ENCODE data around the gene ZNF195.

The ZNF195 gene

DNA sequence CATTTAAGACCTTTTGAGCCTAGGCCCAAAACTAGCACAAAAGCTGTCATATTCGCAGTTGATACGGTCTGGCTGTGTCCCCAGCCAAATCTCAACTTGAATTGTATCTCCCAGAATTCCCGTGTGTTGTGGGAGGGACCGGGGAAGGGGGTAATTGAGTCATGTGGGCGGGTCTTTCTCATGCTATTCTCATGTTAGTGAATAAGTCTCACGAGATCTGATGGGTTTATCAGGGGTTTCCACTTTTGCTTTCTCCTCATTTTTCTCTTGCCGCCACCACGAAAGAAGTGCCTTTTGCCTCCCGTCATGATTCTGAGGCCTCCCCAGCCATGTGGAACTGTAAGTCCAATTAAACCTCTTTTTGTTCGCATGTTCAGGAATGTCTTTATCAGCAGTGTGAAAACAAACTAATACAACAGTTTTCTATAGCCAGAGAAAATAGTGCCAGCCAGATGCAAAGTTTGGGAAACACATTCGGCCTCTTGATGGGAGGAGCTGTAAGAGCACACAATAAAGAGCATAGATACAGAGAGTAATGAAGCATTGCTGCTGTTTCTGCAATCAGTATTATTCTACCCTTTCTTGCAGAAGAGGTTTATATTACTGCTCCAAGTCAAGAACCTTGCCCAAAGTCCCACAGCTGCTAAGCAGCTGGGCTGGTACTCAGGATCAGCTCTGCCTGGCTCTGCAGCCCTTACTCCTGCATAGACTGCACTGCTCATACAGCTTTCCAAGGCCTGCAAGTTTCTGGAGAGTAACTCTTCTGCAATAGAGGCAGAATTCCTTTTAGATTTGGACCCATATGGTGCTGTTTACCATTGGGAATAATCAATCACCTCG lies 2.0 kb upstream of the ZNF195 start:
- H3K4me1 ChIP-seq (ENCODE audit: control insufficient read depth in 5 of 5, insufficient read depth in 5 of 5, low read length in 5 of 5), result peaks cover 2 to 51% (median 36%) of the 10 kb centered on the region in 5 donors
- H3K4me3 ChIP-seq (ENCODE audit: low read depth in 1 of 5, low read length in 5 of 5), result peak overlapping the region; percentile 44 to 73 (median 57)
- peak overlapping the region in 3 of 5 donors; percentile 43 to 82 (median 54) for H3K9ac ChIP-seq (ENCODE audit: low read length in 5 of 5)
- H3K36me3 ChIP-seq (ENCODE audit: control insufficient read depth in 5 of 5, insufficient read depth in 5 of 5, low read length in 5 of 5), result peaks cover 11 to 26% (median 18%) of the 10 kb centered on the region in 5 donors
- H3K27me3 ChIP-seq (ENCODE audit: control insufficient read depth in 5 of 5, insufficient read depth in 4 of 5, low read length in 5 of 5), result no peaks in the 10 kb centered on the region
- peak overlapping the region; percentile 84 for H3K27ac ChIP-seq (ENCODE audit: low read depth, low read length)
- H3K9me3 ChIP-seq (ENCODE audit: control insufficient read depth in 5 of 5, low read length in 5 of 5), result no peaks in the 10 kb centered on the region

DNA sequence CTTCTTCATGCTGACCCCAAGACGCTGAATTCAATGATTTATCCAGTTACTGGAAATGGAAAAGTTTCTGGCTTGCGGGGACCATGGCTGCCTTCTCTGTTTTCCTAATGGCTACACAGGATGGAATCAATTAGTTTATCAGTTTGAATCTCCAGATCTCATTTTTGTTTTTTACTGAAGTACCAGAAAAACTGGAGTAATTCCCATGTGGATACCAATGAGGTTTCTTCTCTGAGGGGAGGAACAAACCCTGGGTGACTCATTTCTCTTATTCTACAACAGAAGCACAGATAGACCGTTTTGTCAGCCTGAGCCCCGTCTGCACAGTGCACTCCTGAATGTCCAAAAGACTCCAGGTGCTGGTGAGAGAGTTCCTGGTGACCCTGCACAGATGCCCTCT lies 3.4 kb downstream of the ZNF195 start:
- H3K27ac ChIP-seq (ENCODE audit: low read depth, low read length), result no peak overlapping the region
- peaks cover 0 to 30% (median 29%) of the 10 kb centered on the region in 5 donors for H3K4me1 ChIP-seq (ENCODE audit: control insufficient read depth in 5 of 5, insufficient read depth in 5 of 5, low read length in 5 of 5)
- H3K36me3 ChIP-seq (ENCODE audit: control insufficient read depth in 5 of 5, insufficient read depth in 5 of 5, low read length in 5 of 5), result peaks cover 10 to 28% (median 14%) of the 10 kb centered on the region in 5 donors
- H3K9ac ChIP-seq (ENCODE audit: low read length in 5 of 5), result no peak overlapping the region
- H3K9me3 ChIP-seq (ENCODE audit: control insufficient read depth in 5 of 5, low read length in 5 of 5), result no peaks in the 10 kb centered on the region
- H3K4me3 ChIP-seq (ENCODE audit: low read depth in 1 of 5, low read length in 5 of 5), result no peak overlapping the region
- no peaks in the 10 kb centered on the region for H3K27me3 ChIP-seq (ENCODE audit: control insufficient read depth in 5 of 5, insufficient read depth in 4 of 5, low read length in 5 of 5)

DNA sequence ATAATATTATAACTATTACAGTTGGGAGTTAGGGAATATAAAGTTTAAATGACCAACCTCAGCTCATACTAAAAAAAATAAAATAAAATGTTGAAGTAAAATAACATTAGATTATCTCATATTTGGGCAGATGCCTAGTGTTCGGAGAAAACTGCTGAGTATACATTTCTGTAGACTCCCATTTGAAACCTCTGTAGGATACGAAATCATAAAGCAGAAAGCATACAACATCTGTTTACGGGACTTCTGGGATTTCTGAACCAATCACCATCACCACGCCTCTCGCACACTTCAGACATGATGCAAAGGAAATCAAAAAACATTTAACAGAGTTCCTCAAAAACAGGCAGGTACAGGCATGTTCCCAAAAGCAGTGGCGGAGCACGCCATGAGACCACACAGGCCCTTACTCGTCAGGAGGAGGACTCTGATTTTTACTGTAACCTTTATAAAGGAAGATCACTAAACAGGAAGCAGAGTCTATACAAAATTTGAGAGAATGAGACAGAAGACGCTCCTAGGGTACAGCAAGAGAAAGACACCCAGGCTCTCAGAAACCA lies 8.6 kb downstream of the ZNF195 start:
- no peak overlapping the region for H3K4me3 ChIP-seq (ENCODE audit: low read depth in 1 of 5, low read length in 5 of 5)
- H3K36me3 ChIP-seq (ENCODE audit: control insufficient read depth in 5 of 5, insufficient read depth in 5 of 5, low read length in 5 of 5), result peaks cover 39 to 64% (median 47%) of the 10 kb centered on the region in 5 donors
- H3K4me1 ChIP-seq (ENCODE audit: control insufficient read depth in 5 of 5, insufficient read depth in 5 of 5, low read length in 5 of 5), result peaks cover 0 to 1% (median 0%) of the 10 kb centered on the region in 5 donors
- no peak overlapping the region for H3K27ac ChIP-seq (ENCODE audit: low read depth, low read length)
- H3K9me3 ChIP-seq (ENCODE audit: control insufficient read depth in 5 of 5, low read length in 5 of 5), result no peaks in the 10 kb centered on the region
- H3K27me3 ChIP-seq (ENCODE audit: control insufficient read depth in 5 of 5, insufficient read depth in 4 of 5, low read length in 5 of 5), result no peaks in the 10 kb centered on the region
- no peak overlapping the region for H3K9ac ChIP-seq (ENCODE audit: low read length in 5 of 5)

DNA sequence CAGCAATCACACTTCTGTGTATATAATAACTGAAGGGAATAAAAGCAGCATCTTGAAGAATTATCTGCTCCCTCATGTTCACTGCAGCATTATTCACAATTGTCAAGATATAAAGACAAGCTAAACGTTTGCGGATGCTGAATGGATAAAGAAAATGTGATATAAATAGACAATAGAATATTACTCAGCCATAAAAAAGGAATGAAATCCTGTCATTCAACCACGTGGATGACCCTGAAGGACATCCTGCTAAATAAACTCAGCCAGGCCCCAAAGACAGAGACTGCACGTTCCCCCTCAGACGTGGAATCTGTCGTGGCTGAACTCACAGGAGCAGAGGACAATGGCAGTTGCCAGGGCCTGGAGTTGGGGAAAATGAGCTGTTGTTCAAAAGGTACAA lies 9.6 kb downstream of the ZNF195 start:
- no peak overlapping the region for H3K9ac ChIP-seq (ENCODE audit: low read length in 5 of 5)
- H3K9me3 ChIP-seq (ENCODE audit: control insufficient read depth in 5 of 5, low read length in 5 of 5), result no peaks in the 10 kb centered on the region
- peaks cover 46 to 68% (median 55%) of the 10 kb centered on the region in 5 donors for H3K36me3 ChIP-seq (ENCODE audit: control insufficient read depth in 5 of 5, insufficient read depth in 5 of 5, low read length in 5 of 5)
- no peaks in the 10 kb centered on the region for H3K27me3 ChIP-seq (ENCODE audit: control insufficient read depth in 5 of 5, insufficient read depth in 4 of 5, low read length in 5 of 5)
- H3K4me3 ChIP-seq (ENCODE audit: low read depth in 1 of 5, low read length in 5 of 5), result no peak overlapping the region
- H3K4me1 ChIP-seq (ENCODE audit: control insufficient read depth in 5 of 5, insufficient read depth in 5 of 5, low read length in 5 of 5), result no peaks in the 10 kb centered on the region
- H3K27ac ChIP-seq (ENCODE audit: low read depth, low read length), result no peak overlapping the region

DNA sequence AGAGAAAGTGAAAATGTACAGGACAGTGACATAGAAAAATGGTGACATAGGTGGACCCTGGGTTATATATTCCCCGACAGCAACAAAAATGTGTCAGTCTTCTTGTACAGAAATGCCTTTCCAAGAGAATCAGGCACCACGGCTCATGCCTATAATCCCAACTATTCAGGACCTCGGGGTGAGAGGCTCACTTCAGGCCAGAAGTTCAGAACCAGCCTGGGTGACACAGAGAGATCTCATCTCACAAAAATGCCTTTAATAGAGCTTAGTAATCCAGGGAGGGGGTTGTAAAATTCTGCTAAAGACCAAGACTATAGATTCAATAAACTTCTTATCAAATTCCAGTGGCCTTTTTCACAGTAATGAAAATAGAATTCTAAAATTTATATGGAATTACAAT lies 10.7 kb downstream of the ZNF195 start:
- Histone ChIP-seq H3K9ac (ENCODE audit: low read length in 5 of 5) (no peak overlapping the region), H3K9me3 (ENCODE audit: control insufficient read depth in 5 of 5, low read length in 5 of 5) (peaks cover 0 to 5% (median 0%) of the 10 kb centered on the region in 5 donors), H3K27me3 (ENCODE audit: control insufficient read depth in 5 of 5, insufficient read depth in 4 of 5, low read length in 5 of 5) (no peaks in the 10 kb centered on the region), H3K4me1 (ENCODE audit: control insufficient read depth in 5 of 5, insufficient read depth in 5 of 5, low read length in 5 of 5) (no peaks in the 10 kb centered on the region), H3K36me3 (ENCODE audit: control insufficient read depth in 5 of 5, insufficient read depth in 5 of 5, low read length in 5 of 5) (peaks cover 55 to 76% (median 66%) of the 10 kb centered on the region in 5 donors), H3K4me3 (ENCODE audit: low read depth in 1 of 5, low read length in 5 of 5) (no peak overlapping the region), H3K27ac (ENCODE audit: low read depth, low read length) (no peak overlapping the region)

DNA sequence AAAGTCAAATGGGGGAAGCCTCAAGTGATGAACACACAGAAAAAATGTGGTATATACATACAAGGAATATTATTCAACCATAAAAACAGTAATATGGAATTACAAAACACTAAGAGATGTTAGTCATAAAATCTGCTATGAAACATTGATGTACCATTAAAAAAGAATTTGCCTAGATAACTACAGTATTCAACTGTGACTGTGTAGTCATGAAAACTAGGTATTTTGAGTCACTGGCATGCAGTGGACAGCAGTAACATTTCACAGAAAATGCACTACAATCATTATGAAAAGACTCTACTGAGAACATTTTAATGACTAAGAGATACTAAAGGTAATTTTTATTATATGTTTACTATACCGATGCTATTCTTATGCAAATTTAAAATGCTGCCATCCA lies 11.7 kb downstream of the ZNF195 start:
- no peak overlapping the region for H3K9ac ChIP-seq (ENCODE audit: low read length in 5 of 5)
- H3K9me3 ChIP-seq (ENCODE audit: control insufficient read depth in 5 of 5, low read length in 5 of 5), result peaks cover 0 to 11% (median 6%) of the 10 kb centered on the region in 5 donors
- no peak overlapping the region for H3K27ac ChIP-seq (ENCODE audit: low read depth, low read length)
- peaks cover 65 to 85% (median 73%) of the 10 kb centered on the region in 5 donors for H3K36me3 ChIP-seq (ENCODE audit: control insufficient read depth in 5 of 5, insufficient read depth in 5 of 5, low read length in 5 of 5)
- H3K4me3 ChIP-seq (ENCODE audit: low read depth in 1 of 5, low read length in 5 of 5), result no peak overlapping the region
- H3K4me1 ChIP-seq (ENCODE audit: control insufficient read depth in 5 of 5, insufficient read depth in 5 of 5, low read length in 5 of 5), result no peaks in the 10 kb centered on the region
- H3K27me3 ChIP-seq (ENCODE audit: control insufficient read depth in 5 of 5, insufficient read depth in 4 of 5, low read length in 5 of 5), result no peaks in the 10 kb centered on the region

DNA sequence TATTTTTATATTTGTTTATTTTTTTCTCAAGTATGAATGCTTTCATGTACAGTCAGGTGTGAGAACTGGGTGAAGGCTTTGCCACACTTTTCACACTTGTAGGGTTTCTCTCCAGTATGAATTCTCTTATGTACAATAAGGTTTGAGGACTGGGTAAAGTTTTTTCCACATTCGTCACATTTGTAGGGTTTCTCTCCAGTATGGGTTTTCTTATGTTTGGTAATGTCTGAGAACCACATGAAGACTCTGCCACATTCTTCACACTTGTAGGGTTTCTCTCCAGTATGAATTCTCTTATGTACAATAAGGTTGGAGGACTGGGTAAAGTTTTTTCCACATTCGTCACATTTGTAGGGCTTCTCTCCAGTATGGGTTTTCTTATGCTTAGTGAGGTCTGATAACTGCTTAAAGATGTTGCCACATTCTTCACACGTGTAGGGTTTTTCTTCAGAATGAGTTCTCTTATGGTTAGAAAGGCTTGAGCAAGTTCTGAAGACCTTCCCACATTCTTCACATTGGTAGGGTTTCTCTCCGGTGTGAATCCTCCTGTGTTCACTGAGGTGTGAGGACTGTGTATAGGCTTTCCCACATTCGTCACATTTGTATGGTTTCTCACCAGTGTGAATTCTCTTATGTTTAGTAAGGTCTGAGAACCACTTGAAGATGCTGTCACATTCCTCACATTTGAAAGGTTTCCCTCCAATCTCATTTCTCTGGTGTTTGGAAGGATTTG lies 19.7 kb downstream of the ZNF195 start:
- H3K9me3 ChIP-seq (ENCODE audit: control insufficient read depth in 5 of 5, low read length in 5 of 5), result peaks cover 15 to 73% (median 61%) of the 10 kb centered on the region in 5 donors
- H3K36me3 ChIP-seq (ENCODE audit: control insufficient read depth in 5 of 5, insufficient read depth in 5 of 5, low read length in 5 of 5), result peaks cover 42 to 52% (median 49%) of the 10 kb centered on the region in 5 donors
- no peak overlapping the region for H3K27ac ChIP-seq (ENCODE audit: low read depth, low read length)
- H3K27me3 ChIP-seq (ENCODE audit: control insufficient read depth in 5 of 5, insufficient read depth in 4 of 5, low read length in 5 of 5), result no peaks in the 10 kb centered on the region
- H3K9ac ChIP-seq (ENCODE audit: low read length in 5 of 5), result no peak overlapping the region
- H3K4me3 ChIP-seq (ENCODE audit: low read depth in 1 of 5, low read length in 5 of 5), result peak overlapping the region; percentile 3 to 59 (median 39)
- peaks cover 0 to 2% (median 0%) of the 10 kb centered on the region in 5 donors for H3K4me1 ChIP-seq (ENCODE audit: control insufficient read depth in 5 of 5, insufficient read depth in 5 of 5, low read length in 5 of 5)

DNA sequence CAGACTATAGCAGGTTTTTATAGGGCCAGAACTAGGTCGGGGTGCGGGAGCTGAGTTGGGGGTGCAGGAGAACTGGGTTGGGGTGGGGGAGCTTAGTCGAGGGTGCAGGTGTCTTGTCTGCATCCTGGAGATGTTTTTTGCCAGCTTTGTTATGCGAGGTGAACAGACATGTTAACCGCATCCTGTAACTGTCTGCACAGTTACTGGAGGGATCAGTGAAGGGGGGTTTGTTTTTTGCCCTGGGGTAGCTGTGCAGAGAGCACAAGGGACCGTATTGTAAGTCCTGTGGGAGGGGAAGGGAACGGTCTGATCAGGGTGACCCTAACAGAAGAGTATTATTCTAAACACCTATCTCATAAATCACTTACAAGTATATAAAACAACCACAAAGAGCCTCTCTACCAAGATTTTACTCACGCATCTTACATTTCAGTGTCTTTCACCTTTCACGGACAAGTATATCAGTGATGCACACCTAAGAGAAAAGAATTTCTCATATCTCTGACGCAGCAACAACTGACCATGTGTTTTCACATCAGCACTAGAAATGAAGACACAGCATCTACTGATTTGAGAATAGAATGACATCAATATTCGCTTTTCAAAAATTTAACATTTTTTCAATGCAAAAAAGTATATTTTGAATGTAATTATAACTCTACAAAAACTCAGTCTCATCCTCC lies 20.8 kb downstream of the ZNF195 start:
- Histone ChIP-seq H3K27ac (ENCODE audit: low read depth, low read length) (no peak overlapping the region), H3K27me3 (ENCODE audit: control insufficient read depth in 5 of 5, insufficient read depth in 4 of 5, low read length in 5 of 5) (no peaks in the 10 kb centered on the region), H3K4me3 (ENCODE audit: low read depth in 1 of 5, low read length in 5 of 5) (peak overlapping the region in 2 of 5 donors; percentile 11 to 59), H3K4me1 (ENCODE audit: control insufficient read depth in 5 of 5, insufficient read depth in 5 of 5, low read length in 5 of 5) (peaks cover 0 to 2% (median 0%) of the 10 kb centered on the region in 5 donors), H3K9me3 (ENCODE audit: control insufficient read depth in 5 of 5, low read length in 5 of 5) (peaks cover 15 to 83% (median 58%) of the 10 kb centered on the region in 5 donors), H3K36me3 (ENCODE audit: control insufficient read depth in 5 of 5, insufficient read depth in 5 of 5, low read length in 5 of 5) (peaks cover 36 to 42% (median 39%) of the 10 kb centered on the region in 5 donors), H3K9ac (ENCODE audit: low read length in 5 of 5) (no peak overlapping the region)

DNA sequence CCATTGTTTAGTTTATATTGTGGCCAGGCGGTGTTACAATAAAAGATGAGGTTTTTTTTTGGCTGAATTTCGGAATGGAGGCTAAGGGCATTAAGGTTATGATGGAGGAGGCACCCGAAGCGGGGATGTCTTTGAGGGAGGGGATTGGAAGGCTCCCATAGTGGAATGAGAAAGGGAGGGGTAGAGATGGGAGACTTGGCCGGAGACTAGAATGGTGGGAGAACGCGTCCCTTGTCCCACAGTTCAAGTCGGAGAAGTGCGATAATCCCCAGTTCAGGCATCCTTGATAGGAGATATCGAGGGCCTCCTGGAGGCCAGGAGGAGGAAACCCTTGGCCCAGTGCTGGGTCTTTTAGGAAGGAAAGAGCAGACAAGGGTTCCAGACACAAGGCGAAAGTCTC lies 21.6 kb downstream of the ZNF195 start:
- H3K4me3 ChIP-seq (ENCODE audit: low read depth in 1 of 5, low read length in 5 of 5), result no peak overlapping the region
- no peaks in the 10 kb centered on the region for H3K27me3 ChIP-seq (ENCODE audit: control insufficient read depth in 5 of 5, insufficient read depth in 4 of 5, low read length in 5 of 5)
- peaks cover 30 to 33% (median 32%) of the 10 kb centered on the region in 5 donors for H3K36me3 ChIP-seq (ENCODE audit: control insufficient read depth in 5 of 5, insufficient read depth in 5 of 5, low read length in 5 of 5)
- no peak overlapping the region for H3K9ac ChIP-seq (ENCODE audit: low read length in 5 of 5)
- H3K9me3 ChIP-seq (ENCODE audit: control insufficient read depth in 5 of 5, low read length in 5 of 5), result peaks cover 15 to 81% (median 56%) of the 10 kb centered on the region in 5 donors
- no peak overlapping the region for H3K27ac ChIP-seq (ENCODE audit: low read depth, low read length)
- peaks cover 0 to 2% (median 0%) of the 10 kb centered on the region in 5 donors for H3K4me1 ChIP-seq (ENCODE audit: control insufficient read depth in 5 of 5, insufficient read depth in 5 of 5, low read length in 5 of 5)

Data from subcutaneous abdominal adipose tissue (tissue), 5 donors.